H9 (cell line): ENCODE data around the gene INPP5A. TPM values are rescaled to one million over a fixed set of nuclear protein-coding genes. Genes with fewer than 3 reads are reported as not detected.

ENCODE experiments used
- DNase-seq: peaks from one replicate; pipeline ENCODE4 v3.0.0-alpha.2; 2017
- H2AFZ ChIP-seq: one replicate; pipeline ENCODE4 v1.6.1; 2013; ENCODE audit warnings: mild to moderate bottlenecking, low read length, control low read depth, moderate library complexity
- H2AK5ac ChIP-seq: 2 replicates; pipeline ENCODE4 v1.6.1; 2013; ENCODE audit warnings: low read length, control low read depth, mixed read lengths; ENCODE audit not compliant: insufficient read length
- H2BK120ac ChIP-seq: one replicate; pipeline ENCODE4 v1.6.1; 2013; ENCODE audit warnings: low read depth, mild to moderate bottlenecking, low read length, control low read depth, inconsistent platforms; ENCODE audit not compliant: poor library complexity, severe bottlenecking
- H2BK12ac ChIP-seq: 2 replicates; pipeline ENCODE4 v1.6.1; 2013; ENCODE audit warnings: low read length, control low read depth, mixed read lengths, low read depth; ENCODE audit not compliant: insufficient read length
- H2BK15ac ChIP-seq: 2 replicates; pipeline ENCODE4 v1.6.1; 2013; ENCODE audit warnings: low read depth, low read length, control low read depth
- H2BK20ac ChIP-seq: one replicate; pipeline ENCODE4 v1.6.1; 2013; ENCODE audit warnings: low read depth, mild to moderate bottlenecking, low read length, control low read depth, inconsistent platforms; ENCODE audit not compliant: poor library complexity, severe bottlenecking
- H2BK5ac ChIP-seq: 2 replicates; pipeline ENCODE4 v1.6.1; 2013; ENCODE audit warnings: low read length, control low read depth, mixed read lengths; ENCODE audit not compliant: insufficient read length
- H3K14ac ChIP-seq: 2 replicates; pipeline ENCODE4 v1.6.1; 2013; ENCODE audit warnings: low read length, control low read depth; ENCODE audit not compliant: insufficient read depth
- H3K18ac ChIP-seq: 2 replicates; pipeline ENCODE4 v1.6.1; 2013; ENCODE audit warnings: low read depth, mild to moderate bottlenecking, mixed read lengths, low read length, control low read depth; ENCODE audit not compliant: insufficient read length
- H3K23ac ChIP-seq: 2 replicates; pipeline ENCODE4 v1.6.1; 2013; ENCODE audit warnings: low read length, control low read depth, mixed read lengths, low read depth; ENCODE audit not compliant: insufficient read length
- H3K23me2 ChIP-seq: 2 replicates; pipeline ENCODE4 v1.6.1; 2013; ENCODE audit warnings: low read depth, mild to moderate bottlenecking, mixed read lengths, low read length, control low read depth; ENCODE audit not compliant: insufficient read length, poor library complexity, severe bottlenecking
- H3K27ac ChIP-seq: 2 replicates; pipeline ENCODE4 v1.5.1; 2013; ENCODE audit warnings: low read length, control low read depth, mixed read lengths, low read depth; ENCODE audit not compliant: insufficient read length
- H3K27me3 ChIP-seq: 2 replicates; pipeline ENCODE4 v1.6.1; 2013; ENCODE audit warnings: low read length, control low read depth, inconsistent platforms; ENCODE audit not compliant: insufficient read depth
- H3K4ac ChIP-seq: 2 replicates; pipeline ENCODE4 v1.6.1; 2013; ENCODE audit warnings: low read depth, mild to moderate bottlenecking, control low read depth, inconsistent platforms, low read length, moderate library complexity
- H3K4me1 ChIP-seq: 2 replicates; pipeline ENCODE4 v1.6.1; 2013; ENCODE audit warnings: low read length, control low read depth, inconsistent platforms; ENCODE audit not compliant: insufficient read depth
- H3K4me2 ChIP-seq: 2 replicates; pipeline ENCODE4 v1.6.1; 2013; ENCODE audit warnings: low read length, control low read depth, mixed read lengths; ENCODE audit not compliant: insufficient read length, insufficient read depth
- H3K56ac ChIP-seq: 2 replicates; pipeline ENCODE4 v1.6.1; 2013; ENCODE audit warnings: low read depth, mild to moderate bottlenecking, mixed read lengths, low read length, control low read depth; ENCODE audit not compliant: insufficient read length
- H3K79me1 ChIP-seq: 2 replicates; pipeline ENCODE4 v1.6.1; 2013; ENCODE audit warnings: low read depth, mild to moderate bottlenecking, moderate library complexity, low read length, control low read depth, inconsistent platforms; ENCODE audit not compliant: insufficient read depth, poor library complexity, severe bottlenecking
- H3K79me2 ChIP-seq: 2 replicates; pipeline ENCODE4 v1.6.1; 2013; ENCODE audit warnings: low read length, control low read depth, inconsistent platforms; ENCODE audit not compliant: insufficient read depth
- H3K9ac ChIP-seq: 2 replicates; pipeline ENCODE4 v1.6.1; 2013; ENCODE audit warnings: low read length, control low read depth, mixed read lengths; ENCODE audit not compliant: insufficient read length; ENCODE audit errors: extremely low read depth
- H3K9me3 ChIP-seq: one replicate; pipeline ENCODE4 v1.6.1; 2013; ENCODE audit warnings: low read depth, low read length, inconsistent platforms; ENCODE audit not compliant: control insufficient read depth
- H3T11ph ChIP-seq: one replicate; pipeline ENCODE4 v1.6.1; 2013; ENCODE audit warnings: mild to moderate bottlenecking, low read length, control low read depth, inconsistent platforms
- H4K20me1 ChIP-seq: one replicate; pipeline ENCODE4 v1.6.1; 2013; ENCODE audit not compliant: control insufficient read depth, insufficient read length, insufficient read depth
- H4K5ac ChIP-seq: 2 replicates; pipeline ENCODE4 v1.6.1; 2013; ENCODE audit warnings: low read depth, mild to moderate bottlenecking, mixed read lengths, low read length, control low read depth; ENCODE audit not compliant: insufficient read length
- H4K8ac ChIP-seq: replicated peaks from 2 replicates; pipeline ENCODE4 v1.6.1; 2013; ENCODE audit warnings: low read length, control low read depth, mixed read lengths, low read depth; ENCODE audit not compliant: insufficient read length
- H4K91ac ChIP-seq: 2 replicates; pipeline ENCODE4 v1.6.1; 2013; ENCODE audit warnings: low read depth, mild to moderate bottlenecking, moderate library complexity, mixed read lengths, low read length, control low read depth; ENCODE audit not compliant: insufficient read length
- H3K27ac Mint-ChIP-seq, 3 experiments: 2 replicates in 2 of 3; 3 replicates in 1 of 3; pipeline ENCODE4 v1.8.0; 2020 to 2021; ENCODE audit warnings: mixed read lengths in 3 of 3, mild to moderate bottlenecking in 1 of 3, moderate library complexity in 1 of 3
- H3K27me3 Mint-ChIP-seq: 2 replicates; pipeline ENCODE4 v1.8.0; 2021; ENCODE audit warnings: low read depth, mild to moderate bottlenecking, moderate library complexity, mixed read lengths
- H3K36me3 Mint-ChIP-seq, 3 experiments: 2 replicates in 2 of 3; 3 replicates in 1 of 3; pipeline ENCODE4 v1.8.0; 2020 to 2021; ENCODE audit warnings: low read depth in 3 of 3, mixed read lengths in 3 of 3; ENCODE audit not compliant: insufficient read depth in 1 of 3
- H3K4me1 Mint-ChIP-seq, 2 experiments: 2 replicates each; pipeline ENCODE4 v1.8.0; 2020; ENCODE audit warnings: mixed read lengths in 2 of 2
- H3K4me3 Mint-ChIP-seq, 2 experiments: 2 replicates in 1 of 2; 3 replicates in 1 of 2; pipeline ENCODE4 v1.8.0; 2020 to 2021; ENCODE audit warnings: mild to moderate bottlenecking in 2 of 2, mixed read lengths in 2 of 2, moderate library complexity in 1 of 2
- H3K9me3 Mint-ChIP-seq, 2 experiments: 2 replicates in 1 of 2; 3 replicates in 1 of 2; pipeline ENCODE4 v1.8.0; 2020; ENCODE audit warnings: mild to moderate bottlenecking in 2 of 2, mixed read lengths in 2 of 2, moderate library complexity in 1 of 2
- WGBS: extraction: QIAGEN DNeasy Blood & Tissue Kit; methylation state at CpG from one replicate; pipeline ENCODE4 v1.1.7; 2013; ENCODE audit warnings: missing lambda C conversion rate, low lambda C conversion rate, mixed read lengths; ENCODE audit not compliant: insufficient read length; ENCODE audit errors: extremely low coverage; 5-methylcytosine and 5-hydroxymethylcytosine counted together
- total RNA-seq: library from RNA; stranded (reverse); gene quantifications from 2 replicates; pipeline ENCODE4 v1.2.1, GENCODE V29; 2021
- TF ChIP-seq, protein P1 (sequence below): fragments of 200-600 bp; sonication (generic); conservative IDR thresholded peaks from 3 replicates; pipeline ENCODE4 v1.8.0; 2021; ENCODE audit warnings: antibody characterized with exemption, mild to moderate bottlenecking

Gene INPP5A
- total RNA-seq, 1 experiment from 2014 or later, result 17.7 TPM

DNA sequence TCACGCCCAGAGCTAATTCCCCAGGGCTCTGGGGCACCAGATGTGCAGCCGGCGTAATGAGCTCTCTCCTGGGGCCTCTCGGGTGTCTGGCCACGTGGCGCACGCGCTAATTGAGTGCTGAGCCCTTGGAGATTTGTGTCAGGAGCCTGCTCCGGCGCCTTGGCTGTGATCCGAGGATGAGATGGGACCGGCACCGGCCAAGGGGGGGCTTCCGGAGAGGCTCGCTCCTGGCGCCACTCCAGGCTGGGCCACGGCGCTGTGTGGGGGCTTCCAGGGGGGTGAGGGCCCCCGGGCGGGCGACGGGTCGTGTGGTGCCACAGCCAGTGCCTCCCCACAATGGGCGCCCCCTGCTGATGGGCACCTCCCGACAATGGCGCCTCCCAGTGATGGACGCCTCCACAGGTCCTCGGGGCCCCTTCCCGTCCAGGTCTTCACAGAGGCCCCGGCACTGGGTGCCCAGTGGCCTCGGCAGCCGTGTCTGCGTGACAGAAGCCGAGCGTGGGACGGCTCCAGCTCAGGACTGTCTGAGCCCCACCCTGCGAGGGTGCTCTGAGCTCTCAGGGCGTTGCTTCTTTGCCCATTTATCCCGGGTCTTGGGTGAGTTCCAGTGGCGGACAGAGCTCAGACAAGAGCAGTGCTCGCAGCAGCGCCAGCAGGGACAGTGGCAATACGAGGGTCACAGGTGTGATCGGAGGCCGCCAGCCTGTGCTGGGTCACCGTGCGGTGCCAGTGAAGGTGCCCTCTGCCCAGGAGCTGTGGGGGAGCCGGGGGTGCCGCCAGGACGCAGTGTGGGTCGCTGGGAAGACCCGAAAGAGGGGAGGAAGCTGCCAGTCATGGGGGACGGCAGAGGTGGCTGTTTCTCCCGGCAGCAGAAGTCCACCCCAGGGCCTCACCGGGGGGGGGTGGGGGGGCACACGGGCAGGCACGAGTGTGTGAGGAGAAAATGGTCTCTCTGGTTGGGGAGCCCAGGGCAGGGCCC lies 256.6 kb downstream of the INPP5A start:
- Histone ChIP-seq H3T11ph (no peak overlapping the region), H4K91ac (no peak overlapping the region), H3K27me3 (peaks cover 13% of the 10 kb centered on the region; the same call in 1 of the 2 replicates), H2BK5ac (no peak overlapping the region), H2BK20ac (no peak overlapping the region), H3K4me1 (no peaks in the 10 kb centered on the region), H4K8ac (no peak overlapping the region), H3K18ac (no peak overlapping the region), H3K79me2 (no peaks in the 10 kb centered on the region), H2BK15ac (no peak overlapping the region), H3K27ac (no peak overlapping the region), H2AK5ac (no peak overlapping the region), H2BK120ac (no peak overlapping the region), H3K23me2 (no peaks in the 10 kb centered on the region), H3K79me1 (no peaks in the 10 kb centered on the region), H4K5ac (no peak overlapping the region), H4K20me1 (no peaks in the 10 kb centered on the region), H3K4ac (no peak overlapping the region), H3K56ac (no peak overlapping the region), H3K14ac (no peak overlapping the region), H3K9ac (no peak overlapping the region), H2AFZ (no peak overlapping the region), H3K9me3 (no peaks in the 10 kb centered on the region), H2BK12ac (no peak overlapping the region), H3K4me2 (no peak overlapping the region), H3K23ac (no peak overlapping the region)
- Mint-ChIP-seq H3K36me3 (no peaks in the 10 kb centered on the region), H3K27me3 (peaks cover 35% of the 10 kb centered on the region), H3K27ac (no peak overlapping the region), H3K4me3 (no peak overlapping the region), H3K4me1 (no peaks in the 10 kb centered on the region), H3K9me3 (no peaks in the 10 kb centered on the region)
- WGBS, result no CpG with 5 or more reads among the region's 57 CpGs
- DNase-seq, result no peak
- TF ChIP-seq, protein P1, sequence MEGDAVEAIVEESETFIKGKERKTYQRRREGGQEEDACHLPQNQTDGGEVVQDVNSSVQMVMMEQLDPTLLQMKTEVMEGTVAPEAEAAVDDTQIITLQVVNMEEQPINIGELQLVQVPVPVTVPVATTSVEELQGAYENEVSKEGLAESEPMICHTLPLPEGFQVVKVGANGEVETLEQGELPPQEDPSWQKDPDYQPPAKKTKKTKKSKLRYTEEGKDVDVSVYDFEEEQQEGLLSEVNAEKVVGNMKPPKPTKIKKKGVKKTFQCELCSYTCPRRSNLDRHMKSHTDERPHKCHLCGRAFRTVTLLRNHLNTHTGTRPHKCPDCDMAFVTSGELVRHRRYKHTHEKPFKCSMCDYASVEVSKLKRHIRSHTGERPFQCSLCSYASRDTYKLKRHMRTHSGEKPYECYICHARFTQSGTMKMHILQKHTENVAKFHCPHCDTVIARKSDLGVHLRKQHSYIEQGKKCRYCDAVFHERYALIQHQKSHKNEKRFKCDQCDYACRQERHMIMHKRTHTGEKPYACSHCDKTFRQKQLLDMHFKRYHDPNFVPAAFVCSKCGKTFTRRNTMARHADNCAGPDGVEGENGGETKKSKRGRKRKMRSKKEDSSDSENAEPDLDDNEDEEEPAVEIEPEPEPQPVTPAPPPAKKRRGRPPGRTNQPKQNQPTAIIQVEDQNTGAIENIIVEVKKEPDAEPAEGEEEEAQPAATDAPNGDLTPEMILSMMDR, result no peak
